WTC11 (cell line): ENCODE results near the gene CTIF. TPM values are rescaled to one million over a fixed set of nuclear protein-coding genes. Genes with fewer than 3 reads are reported as not detected.

Experiments
- ATAC-seq: fragments of 200-7000 bp; cut with Tn5 transposase; 2 replicates; pipeline ENCODE4 v1.10.0; 2021; ENCODE audit warnings: mild to moderate bottlenecking, moderate library complexity
- CTCF ChIA-PET: fragments of 300-600 bp; sonication (Branson Sonifier 250); formaldehyde crosslinking; loops from one replicate; lab custom pipeline; 2021; ENCODE audit warnings: antibody characterized with exemption; lab: Charles Lee
- POLR2A ChIA-PET: fragments of 350-600 bp; sonication (Branson Sonifier 250); formaldehyde crosslinking; loops from one replicate; lab custom pipeline; 2021; ENCODE audit warnings: antibody characterized with exemption; lab: Charles Lee
- DNase-seq: peaks from one replicate; pipeline ENCODE4 v3.0.0; 2021; ENCODE audit warnings: low spot score
- H3K27ac Mint-ChIP-seq: 2 replicates; pipeline ENCODE4 v1.8.0; 2021; ENCODE audit warnings: mixed read lengths
- H3K27me3 Mint-ChIP-seq: 2 replicates; pipeline ENCODE4 v1.8.0; 2021; ENCODE audit warnings: low read depth, mild to moderate bottlenecking, moderate library complexity, mixed read lengths
- H3K36me3 Mint-ChIP-seq: 2 replicates; pipeline ENCODE4 v1.8.0; 2021; ENCODE audit warnings: mixed read lengths
- H3K4me1 Mint-ChIP-seq: 2 replicates; pipeline ENCODE4 v1.8.0; 2022; ENCODE audit warnings: mixed read lengths
- H3K4me3 Mint-ChIP-seq: 2 replicates; pipeline ENCODE4 v1.8.0; 2021; ENCODE audit warnings: mild to moderate bottlenecking, moderate library complexity, mixed read lengths
- H3K9me3 Mint-ChIP-seq: 2 replicates; pipeline ENCODE4 v1.8.0; 2021; ENCODE audit warnings: mixed read lengths
- EMX1 ChIP-seq: fragments of 250-450 bp; sonication (Bioruptor Pico); IDR thresholded peaks from 2 replicates; pipeline ENCODE4 v1.8.0; 2021; ENCODE audit warnings: mild to moderate bottlenecking
- FOXK1 ChIP-seq: sonication (generic); formaldehyde crosslinking; IDR thresholded peaks from 2 replicates; pipeline ENCODE4 v1.8.0; 2022; ENCODE audit warnings: mild to moderate bottlenecking, moderate library complexity, missing genetic modification reagents
- NR3C1 ChIP-seq: sonication (generic); formaldehyde crosslinking; conservative IDR thresholded peaks from 2 replicates; pipeline ENCODE4 v1.8.1; 2023; ENCODE audit warnings: low read depth, mild to moderate bottlenecking, missing genetic modification reagents
- PRRX2 ChIP-seq: fragments of 250-450 bp; sonication (Bioruptor Pico); IDR thresholded peaks from 2 replicates; pipeline ENCODE4 v1.8.0; 2021; ENCODE audit warnings: mild to moderate bottlenecking
- RELA ChIP-seq: sonication (generic); formaldehyde crosslinking; IDR thresholded peaks from 2 replicates; pipeline ENCODE4 v1.8.1; 2022; ENCODE audit warnings: missing genetic modification reagents, mild to moderate bottlenecking, borderline replicate concordance
- SP1 ChIP-seq: sonication (generic); formaldehyde crosslinking; conservative IDR thresholded peaks from 2 replicates; pipeline ENCODE4 v1.8.1; 2022; ENCODE audit warnings: missing genetic modification reagents
- TEAD1 ChIP-seq: sonication (generic); formaldehyde crosslinking; IDR thresholded peaks from 2 replicates; pipeline ENCODE4 v1.8.0; 2022; ENCODE audit warnings: mild to moderate bottlenecking, missing genetic modification reagents
- ZBTB21 ChIP-seq: sonication (generic); formaldehyde crosslinking; IDR thresholded peaks from 2 replicates; pipeline ENCODE4 v1.8.1; 2023; ENCODE audit warnings: mild to moderate bottlenecking, missing genetic modification reagents, borderline replicate concordance
- ZNF317 ChIP-seq: sonication (generic); formaldehyde crosslinking; IDR thresholded peaks from 2 replicates; pipeline ENCODE4 v1.8.1; 2023; ENCODE audit warnings: low read depth, mild to moderate bottlenecking, moderate library complexity, missing genetic modification reagents, borderline replicate concordance
- ZNF671 ChIP-seq: fragments of 250-450 bp; sonication (Bioruptor Pico); IDR thresholded peaks from 2 replicates; pipeline ENCODE4 v1.8.0; 2021; ENCODE audit warnings: mild to moderate bottlenecking
- total RNA-seq: library from RNA; stranded (reverse); gene quantifications from 3 replicates; pipeline ENCODE4 v1.2.3, GENCODE V29; 2021
- TF ChIP-seq, protein P1 (sequence below): fragments of 200-600 bp; IDR thresholded peaks from 2 replicates; pipeline ENCODE4 v1.8.0; 2022; ENCODE audit warnings: antibody characterized with exemption
- TF ChIP-seq, protein P2 (sequence below): sonication (generic); formaldehyde crosslinking; IDR thresholded peaks from 2 replicates; pipeline ENCODE4 v1.8.1; 2023; ENCODE audit warnings: mild to moderate bottlenecking, moderate library complexity, missing genetic modification reagents
- TF ChIP-seq, protein P3 (sequence below): sonication (generic); formaldehyde crosslinking; IDR thresholded peaks from 2 replicates; pipeline ENCODE4 v1.8.1; 2022; ENCODE audit warnings: low read depth, missing genetic modification reagents, borderline replicate concordance
- TF ChIP-seq, protein P4 (sequence below): sonication (generic); formaldehyde crosslinking; IDR thresholded peaks from 2 replicates; pipeline ENCODE4 v1.8.1; 2022; ENCODE audit warnings: low read depth, mild to moderate bottlenecking, moderate library complexity, missing genetic modification reagents, borderline replicate concordance
- TF ChIP-seq, protein P5 (sequence below): sonication (generic); formaldehyde crosslinking; IDR thresholded peaks from 2 replicates; pipeline ENCODE4 v1.8.0; 2023; ENCODE audit warnings: missing genetic modification reagents
- TF ChIP-seq, protein P6 (sequence below): sonication (generic); formaldehyde crosslinking; IDR thresholded peaks from 2 replicates; pipeline ENCODE4 v1.8.1; 2023; ENCODE audit warnings: mild to moderate bottlenecking, missing genetic modification reagents

The CTIF gene
- total RNA-seq, 1 experiment from 2014 or later = 28.5 TPM

DNA sequence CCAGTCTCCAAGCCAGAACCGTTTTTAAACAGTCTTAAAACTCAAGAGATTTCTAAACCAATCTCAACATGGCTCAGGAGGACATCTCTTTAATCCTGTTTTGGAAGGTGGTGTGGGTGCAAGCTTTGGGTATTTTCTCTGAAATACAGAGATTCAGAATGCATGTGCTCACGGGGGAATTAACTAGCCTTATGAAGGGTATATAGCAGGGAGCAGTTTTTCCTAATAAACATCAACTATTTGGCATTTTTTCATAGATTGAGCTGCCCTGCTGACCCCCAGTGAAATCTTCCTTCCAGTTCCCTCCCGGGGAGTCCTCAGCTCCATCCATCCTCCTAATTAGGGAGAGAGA is 289.3 kb downstream of the CTIF start:
- no peak for DNase-seq
- TF ChIP-seq, protein P1, sequence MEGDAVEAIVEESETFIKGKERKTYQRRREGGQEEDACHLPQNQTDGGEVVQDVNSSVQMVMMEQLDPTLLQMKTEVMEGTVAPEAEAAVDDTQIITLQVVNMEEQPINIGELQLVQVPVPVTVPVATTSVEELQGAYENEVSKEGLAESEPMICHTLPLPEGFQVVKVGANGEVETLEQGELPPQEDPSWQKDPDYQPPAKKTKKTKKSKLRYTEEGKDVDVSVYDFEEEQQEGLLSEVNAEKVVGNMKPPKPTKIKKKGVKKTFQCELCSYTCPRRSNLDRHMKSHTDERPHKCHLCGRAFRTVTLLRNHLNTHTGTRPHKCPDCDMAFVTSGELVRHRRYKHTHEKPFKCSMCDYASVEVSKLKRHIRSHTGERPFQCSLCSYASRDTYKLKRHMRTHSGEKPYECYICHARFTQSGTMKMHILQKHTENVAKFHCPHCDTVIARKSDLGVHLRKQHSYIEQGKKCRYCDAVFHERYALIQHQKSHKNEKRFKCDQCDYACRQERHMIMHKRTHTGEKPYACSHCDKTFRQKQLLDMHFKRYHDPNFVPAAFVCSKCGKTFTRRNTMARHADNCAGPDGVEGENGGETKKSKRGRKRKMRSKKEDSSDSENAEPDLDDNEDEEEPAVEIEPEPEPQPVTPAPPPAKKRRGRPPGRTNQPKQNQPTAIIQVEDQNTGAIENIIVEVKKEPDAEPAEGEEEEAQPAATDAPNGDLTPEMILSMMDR = no peak
- TF ChIP-seq, protein P2, sequence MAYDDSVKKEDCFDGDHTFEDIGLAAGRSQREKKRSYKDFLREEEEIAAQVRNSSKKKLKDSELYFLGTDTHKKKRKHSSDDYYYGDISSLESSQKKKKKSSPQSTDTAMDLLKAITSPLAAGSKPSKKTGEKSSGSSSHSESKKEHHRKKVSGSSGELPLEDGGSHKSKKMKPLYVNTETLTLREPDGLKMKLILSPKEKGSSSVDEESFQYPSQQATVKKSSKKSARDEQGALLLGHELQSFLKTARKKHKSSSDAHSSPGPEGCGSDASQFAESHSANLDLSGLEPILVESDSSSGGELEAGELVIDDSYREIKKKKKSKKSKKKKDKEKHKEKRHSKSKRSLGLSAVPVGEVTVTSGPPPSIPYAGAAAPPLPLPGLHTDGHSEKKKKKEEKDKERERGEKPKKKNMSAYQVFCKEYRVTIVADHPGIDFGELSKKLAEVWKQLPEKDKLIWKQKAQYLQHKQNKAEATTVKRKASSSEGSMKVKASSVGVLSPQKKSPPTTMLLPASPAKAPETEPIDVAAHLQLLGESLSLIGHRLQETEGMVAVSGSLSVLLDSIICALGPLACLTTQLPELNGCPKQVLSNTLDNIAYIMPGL = no peak
- TF ChIP-seq FOXK1 (CRISPR knock-in tag) (no peak), SP1 (no peak), NR3C1 (CRISPR knock-in tag) (no peak), ZBTB21 (no peak)
- TF ChIP-seq, protein P3, sequence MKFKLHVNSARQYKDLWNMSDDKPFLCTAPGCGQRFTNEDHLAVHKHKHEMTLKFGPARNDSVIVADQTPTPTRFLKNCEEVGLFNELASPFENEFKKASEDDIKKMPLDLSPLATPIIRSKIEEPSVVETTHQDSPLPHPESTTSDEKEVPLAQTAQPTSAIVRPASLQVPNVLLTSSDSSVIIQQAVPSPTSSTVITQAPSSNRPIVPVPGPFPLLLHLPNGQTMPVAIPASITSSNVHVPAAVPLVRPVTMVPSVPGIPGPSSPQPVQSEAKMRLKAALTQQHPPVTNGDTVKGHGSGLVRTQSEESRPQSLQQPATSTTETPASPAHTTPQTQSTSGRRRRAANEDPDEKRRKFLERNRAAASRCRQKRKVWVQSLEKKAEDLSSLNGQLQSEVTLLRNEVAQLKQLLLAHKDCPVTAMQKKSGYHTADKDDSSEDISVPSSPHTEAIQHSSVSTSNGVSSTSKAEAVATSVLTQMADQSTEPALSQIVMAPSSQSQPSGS = no peak
- no peak for ATAC-seq
- Mint-ChIP-seq H3K9me3 (peaks cover 6% of the 10 kb centered on the region), H3K4me1 (peaks cover 64% of the 10 kb centered on the region), H3K27ac (peak overlapping the region; percentile 57; the same call in 1 of the 2 replicates), H3K4me3 (peak overlapping the region; percentile 61), H3K36me3 (0 out of 2 replicates have a peak, but pooled peaks cover 5% of the 10 kb centered on the region), H3K27me3 (peaks cover 4% of the 10 kb centered on the region; the same call in 1 of the 2 replicates)
- POLR2A ChIA-PET = interaction anchor here (1.9 kb wide), 1 partner anchor 33 kb away, joined by 8 read pairs; no protein-coding TSS in a partner anchor
- CTCF ChIA-PET = interaction anchor here (0.8 to 2.2 kb wide), 8 partner anchors 32 to 411 kb away, joined by 3 to 14 read pairs (median 4); no protein-coding TSS in a partner anchor

DNA sequence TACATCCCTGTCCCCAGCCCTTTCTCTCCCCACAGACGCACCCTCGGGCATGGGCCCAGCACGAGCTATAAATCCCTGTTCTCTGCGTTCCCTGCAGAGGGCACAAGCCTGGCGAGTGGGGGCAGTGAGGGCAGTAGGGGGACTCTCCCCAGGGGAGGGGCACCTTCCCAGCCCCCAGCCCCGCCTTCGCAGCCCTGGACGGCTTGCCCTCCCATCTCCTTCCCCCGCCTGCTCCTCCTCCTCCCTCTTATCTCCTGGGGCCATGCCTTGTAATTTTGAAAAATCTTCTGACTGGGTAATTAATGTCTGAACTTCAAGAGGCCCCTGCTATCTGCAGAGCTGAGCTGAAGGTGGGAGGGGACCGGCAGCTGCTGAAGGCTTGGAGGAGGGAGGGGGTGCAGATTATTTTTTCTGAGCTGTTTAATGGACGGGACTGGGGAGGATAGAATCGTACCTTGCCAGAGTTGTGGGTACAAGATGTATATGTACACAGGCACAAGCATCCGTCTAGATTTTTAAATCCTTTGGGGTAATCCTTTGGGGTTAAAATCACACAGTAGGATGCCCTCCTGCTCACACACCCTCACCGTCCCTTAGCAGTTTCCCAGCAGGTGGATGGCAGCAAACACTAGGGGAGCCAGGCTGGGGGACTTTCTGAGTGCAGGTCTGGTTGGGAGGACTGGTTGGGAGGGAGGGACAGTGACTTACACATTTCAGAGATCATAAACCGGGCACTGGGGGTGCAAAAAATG is 290.0 kb downstream of the CTIF start:
- no peak for TF ChIP-seq ZNF317
- TF ChIP-seq TEAD1 = no peak
- TF ChIP-seq, protein P4, sequence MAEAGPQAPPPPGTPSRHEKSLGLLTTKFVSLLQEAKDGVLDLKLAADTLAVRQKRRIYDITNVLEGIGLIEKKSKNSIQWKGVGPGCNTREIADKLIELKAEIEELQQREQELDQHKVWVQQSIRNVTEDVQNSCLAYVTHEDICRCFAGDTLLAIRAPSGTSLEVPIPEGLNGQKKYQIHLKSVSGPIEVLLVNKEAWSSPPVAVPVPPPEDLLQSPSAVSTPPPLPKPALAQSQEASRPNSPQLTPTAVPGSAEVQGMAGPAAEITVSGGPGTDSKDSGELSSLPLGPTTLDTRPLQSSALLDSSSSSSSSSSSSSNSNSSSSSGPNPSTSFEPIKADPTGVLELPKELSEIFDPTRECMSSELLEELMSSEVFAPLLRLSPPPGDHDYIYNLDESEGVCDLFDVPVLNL (CRISPR knock-in tag) = no peak
- no peak for TF ChIP-seq EMX1
- peak overlapping the region; percentile 16; the same call in 1 of the 2 replicates for H3K4me3 Mint-ChIP-seq
- ChIA-PET POLR2A (interaction anchor here (1.9 kb wide), 1 partner anchor 32 kb away, joined by 8 read pairs; no protein-coding TSS in a partner anchor), CTCF (interaction anchor here (0.7 to 2.2 kb wide), 14 partner anchors 18 to 410 kb away, joined by 3 to 14 read pairs (median 3); no protein-coding TSS in a partner anchor)
- no peaks in the 10 kb centered on the region; the same call in 1 of the 2 replicates for H3K9me3 Mint-ChIP-seq
- H3K27ac Mint-ChIP-seq = no peak overlapping the region
- peak; percentile 36 for DNase-seq
- H3K27me3 Mint-ChIP-seq = peaks cover 4% of the 10 kb centered on the region; the same call in 1 of the 2 replicates
- ATAC-seq = no peak
- no peaks in the 10 kb centered on the region for H3K36me3 Mint-ChIP-seq
- peaks cover 70% of the 10 kb centered on the region for H3K4me1 Mint-ChIP-seq

DNA sequence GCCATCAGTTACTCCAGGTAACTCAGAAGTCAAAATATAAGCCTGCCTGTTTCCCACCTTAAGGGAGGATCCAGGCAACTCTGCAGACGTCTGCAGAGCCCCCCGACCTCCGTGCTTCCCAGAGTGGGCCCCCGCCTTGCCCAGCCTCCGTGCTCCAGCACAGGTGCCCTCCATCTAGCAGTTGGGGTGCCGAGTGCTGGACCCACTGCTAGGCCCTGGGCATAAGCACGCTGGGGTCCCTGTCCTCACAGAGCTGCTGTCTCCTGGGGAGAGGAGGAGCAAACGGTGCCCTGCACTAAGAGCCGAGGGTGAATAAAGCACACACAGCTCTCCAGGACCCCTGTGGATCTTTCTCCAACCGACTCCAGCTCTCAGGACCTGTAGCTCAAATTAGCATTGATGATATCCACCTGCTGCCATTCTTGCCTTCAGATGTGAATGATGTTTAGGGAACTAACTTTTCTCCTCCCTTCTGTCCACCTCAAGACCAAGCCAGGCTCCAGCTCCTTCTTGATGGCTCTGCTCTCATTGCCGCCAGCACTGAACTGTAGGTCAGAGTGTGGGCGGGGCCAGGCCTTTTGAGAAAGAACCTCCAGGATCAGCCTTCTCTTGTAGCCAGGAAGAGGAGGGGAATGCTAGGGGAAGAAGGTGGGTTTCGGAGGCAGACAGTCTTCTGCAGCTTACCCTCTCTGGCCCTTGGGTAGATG is 290.8 kb downstream of the CTIF start:
- POLR2A ChIA-PET = interaction anchor here (0.5 kb wide), 1 partner anchor 204 kb away, joined by 3 read pairs; no protein-coding TSS in a partner anchor
- H3K36me3 Mint-ChIP-seq = no peaks in the 10 kb centered on the region
- CTCF ChIA-PET = interaction anchor here (0.7 to 1.3 kb wide), 9 partner anchors 13 to 212 kb away, joined by 3 to 5 read pairs (median 3); no protein-coding TSS in a partner anchor
- peaks cover 77% of the 10 kb centered on the region for H3K4me1 Mint-ChIP-seq
- H3K27ac Mint-ChIP-seq = peak overlapping the region; percentile 87
- ATAC-seq (peak; percentile 32), DNase-seq (peak; percentile 54)
- no peaks in the 10 kb centered on the region for H3K9me3 Mint-ChIP-seq
- 0 out of 2 replicates have a peak overlapping the region, but pooled peaks have one; percentile 29 for H3K4me3 Mint-ChIP-seq
- peaks cover 4% of the 10 kb centered on the region; the same call in 1 of the 2 replicates for H3K27me3 Mint-ChIP-seq
- no peak for TF ChIP-seq TEAD1
- no peak for TF ChIP-seq RELA (CRISPR knock-in tag)
- TF ChIP-seq, protein P5, sequence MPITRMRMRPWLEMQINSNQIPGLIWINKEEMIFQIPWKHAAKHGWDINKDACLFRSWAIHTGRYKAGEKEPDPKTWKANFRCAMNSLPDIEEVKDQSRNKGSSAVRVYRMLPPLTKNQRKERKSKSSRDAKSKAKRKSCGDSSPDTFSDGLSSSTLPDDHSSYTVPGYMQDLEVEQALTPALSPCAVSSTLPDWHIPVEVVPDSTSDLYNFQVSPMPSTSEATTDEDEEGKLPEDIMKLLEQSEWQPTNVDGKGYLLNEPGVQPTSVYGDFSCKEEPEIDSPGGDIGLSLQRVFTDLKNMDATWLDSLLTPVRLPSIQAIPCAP (CRISPR knock-in tag) = no peak
- TF ChIP-seq, protein P3 = no peak
- no peak for TF ChIP-seq ZNF671 (CRISPR knock-in tag)
- no peak for TF ChIP-seq PRRX2
- TF ChIP-seq, protein P6, sequence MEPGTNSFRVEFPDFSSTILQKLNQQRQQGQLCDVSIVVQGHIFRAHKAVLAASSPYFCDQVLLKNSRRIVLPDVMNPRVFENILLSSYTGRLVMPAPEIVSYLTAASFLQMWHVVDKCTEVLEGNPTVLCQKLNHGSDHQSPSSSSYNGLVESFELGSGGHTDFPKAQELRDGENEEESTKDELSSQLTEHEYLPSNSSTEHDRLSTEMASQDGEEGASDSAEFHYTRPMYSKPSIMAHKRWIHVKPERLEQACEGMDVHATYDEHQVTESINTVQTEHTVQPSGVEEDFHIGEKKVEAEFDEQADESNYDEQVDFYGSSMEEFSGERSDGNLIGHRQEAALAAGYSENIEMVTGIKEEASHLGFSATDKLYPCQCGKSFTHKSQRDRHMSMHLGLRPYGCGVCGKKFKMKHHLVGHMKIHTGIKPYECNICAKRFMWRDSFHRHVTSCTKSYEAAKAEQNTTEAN (CRISPR knock-in tag) = no peak
- TF ChIP-seq, protein P1 = no peak
